H9 (cell line): ENCODE data around the gene ARHGAP12. TPM values are rescaled to one million over a fixed set of nuclear protein-coding genes. Genes with fewer than 3 reads are reported as not detected.

Experiments
- DNase-seq: peaks from one replicate; pipeline ENCODE4 v3.0.0-alpha.2; 2017
- H2AFZ ChIP-seq: one replicate; pipeline ENCODE4 v1.6.1; 2013; ENCODE audit warnings: mild to moderate bottlenecking, low read length, control low read depth, moderate library complexity
- H2AK5ac ChIP-seq: 2 replicates; pipeline ENCODE4 v1.6.1; 2013; ENCODE audit warnings: low read length, control low read depth, mixed read lengths; ENCODE audit not compliant: insufficient read length
- H2BK120ac ChIP-seq: one replicate; pipeline ENCODE4 v1.6.1; 2013; ENCODE audit warnings: low read depth, mild to moderate bottlenecking, low read length, control low read depth, inconsistent platforms; ENCODE audit not compliant: poor library complexity, severe bottlenecking
- H2BK12ac ChIP-seq: 2 replicates; pipeline ENCODE4 v1.6.1; 2013; ENCODE audit warnings: low read length, control low read depth, mixed read lengths, low read depth; ENCODE audit not compliant: insufficient read length
- H2BK15ac ChIP-seq: 2 replicates; pipeline ENCODE4 v1.6.1; 2013; ENCODE audit warnings: low read depth, low read length, control low read depth
- H2BK20ac ChIP-seq: one replicate; pipeline ENCODE4 v1.6.1; 2013; ENCODE audit warnings: low read depth, mild to moderate bottlenecking, low read length, control low read depth, inconsistent platforms; ENCODE audit not compliant: poor library complexity, severe bottlenecking
- H2BK5ac ChIP-seq: 2 replicates; pipeline ENCODE4 v1.6.1; 2013; ENCODE audit warnings: low read length, control low read depth, mixed read lengths; ENCODE audit not compliant: insufficient read length
- H3K14ac ChIP-seq: 2 replicates; pipeline ENCODE4 v1.6.1; 2013; ENCODE audit warnings: low read length, control low read depth; ENCODE audit not compliant: insufficient read depth
- H3K18ac ChIP-seq: 2 replicates; pipeline ENCODE4 v1.6.1; 2013; ENCODE audit warnings: low read depth, mild to moderate bottlenecking, mixed read lengths, low read length, control low read depth; ENCODE audit not compliant: insufficient read length
- H3K23ac ChIP-seq: 2 replicates; pipeline ENCODE4 v1.6.1; 2013; ENCODE audit warnings: low read length, control low read depth, mixed read lengths, low read depth; ENCODE audit not compliant: insufficient read length
- H3K23me2 ChIP-seq: 2 replicates; pipeline ENCODE4 v1.6.1; 2013; ENCODE audit warnings: low read depth, mild to moderate bottlenecking, mixed read lengths, low read length, control low read depth; ENCODE audit not compliant: insufficient read length, poor library complexity, severe bottlenecking
- H3K27ac ChIP-seq: 2 replicates; pipeline ENCODE4 v1.5.1; 2013; ENCODE audit warnings: low read length, control low read depth, mixed read lengths, low read depth; ENCODE audit not compliant: insufficient read length
- H3K27me3 ChIP-seq: 2 replicates; pipeline ENCODE4 v1.6.1; 2013; ENCODE audit warnings: low read length, control low read depth, inconsistent platforms; ENCODE audit not compliant: insufficient read depth
- H3K4ac ChIP-seq: 2 replicates; pipeline ENCODE4 v1.6.1; 2013; ENCODE audit warnings: low read depth, mild to moderate bottlenecking, control low read depth, inconsistent platforms, low read length, moderate library complexity
- H3K4me1 ChIP-seq: 2 replicates; pipeline ENCODE4 v1.6.1; 2013; ENCODE audit warnings: low read length, control low read depth, inconsistent platforms; ENCODE audit not compliant: insufficient read depth
- H3K4me2 ChIP-seq: 2 replicates; pipeline ENCODE4 v1.6.1; 2013; ENCODE audit warnings: low read length, control low read depth, mixed read lengths; ENCODE audit not compliant: insufficient read length, insufficient read depth
- H3K56ac ChIP-seq: 2 replicates; pipeline ENCODE4 v1.6.1; 2013; ENCODE audit warnings: low read depth, mild to moderate bottlenecking, mixed read lengths, low read length, control low read depth; ENCODE audit not compliant: insufficient read length
- H3K79me1 ChIP-seq: 2 replicates; pipeline ENCODE4 v1.6.1; 2013; ENCODE audit warnings: low read depth, mild to moderate bottlenecking, moderate library complexity, low read length, control low read depth, inconsistent platforms; ENCODE audit not compliant: insufficient read depth, poor library complexity, severe bottlenecking
- H3K79me2 ChIP-seq: 2 replicates; pipeline ENCODE4 v1.6.1; 2013; ENCODE audit warnings: low read length, control low read depth, inconsistent platforms; ENCODE audit not compliant: insufficient read depth
- H3K9ac ChIP-seq: 2 replicates; pipeline ENCODE4 v1.6.1; 2013; ENCODE audit warnings: low read length, control low read depth, mixed read lengths; ENCODE audit not compliant: insufficient read length; ENCODE audit errors: extremely low read depth
- H3K9me3 ChIP-seq: one replicate; pipeline ENCODE4 v1.6.1; 2013; ENCODE audit warnings: low read depth, low read length, inconsistent platforms; ENCODE audit not compliant: control insufficient read depth
- H3T11ph ChIP-seq: one replicate; pipeline ENCODE4 v1.6.1; 2013; ENCODE audit warnings: mild to moderate bottlenecking, low read length, control low read depth, inconsistent platforms
- H4K20me1 ChIP-seq: one replicate; pipeline ENCODE4 v1.6.1; 2013; ENCODE audit not compliant: control insufficient read depth, insufficient read length, insufficient read depth
- H4K5ac ChIP-seq: 2 replicates; pipeline ENCODE4 v1.6.1; 2013; ENCODE audit warnings: low read depth, mild to moderate bottlenecking, mixed read lengths, low read length, control low read depth; ENCODE audit not compliant: insufficient read length
- H4K8ac ChIP-seq: replicated peaks from 2 replicates; pipeline ENCODE4 v1.6.1; 2013; ENCODE audit warnings: low read length, control low read depth, mixed read lengths, low read depth; ENCODE audit not compliant: insufficient read length
- H4K91ac ChIP-seq: 2 replicates; pipeline ENCODE4 v1.6.1; 2013; ENCODE audit warnings: low read depth, mild to moderate bottlenecking, moderate library complexity, mixed read lengths, low read length, control low read depth; ENCODE audit not compliant: insufficient read length
- H3K27ac Mint-ChIP-seq, 3 experiments: 2 replicates in 2 of 3; 3 replicates in 1 of 3; pipeline ENCODE4 v1.8.0; 2020 to 2021; ENCODE audit warnings: mixed read lengths in 3 of 3, mild to moderate bottlenecking in 1 of 3, moderate library complexity in 1 of 3
- H3K27me3 Mint-ChIP-seq: 2 replicates; pipeline ENCODE4 v1.8.0; 2021; ENCODE audit warnings: low read depth, mild to moderate bottlenecking, moderate library complexity, mixed read lengths
- H3K36me3 Mint-ChIP-seq, 3 experiments: 2 replicates in 2 of 3; 3 replicates in 1 of 3; pipeline ENCODE4 v1.8.0; 2020 to 2021; ENCODE audit warnings: low read depth in 3 of 3, mixed read lengths in 3 of 3; ENCODE audit not compliant: insufficient read depth in 1 of 3
- H3K4me1 Mint-ChIP-seq, 2 experiments: 2 replicates each; pipeline ENCODE4 v1.8.0; 2020; ENCODE audit warnings: mixed read lengths in 2 of 2
- H3K4me3 Mint-ChIP-seq, 2 experiments: 2 replicates in 1 of 2; 3 replicates in 1 of 2; pipeline ENCODE4 v1.8.0; 2020 to 2021; ENCODE audit warnings: mild to moderate bottlenecking in 2 of 2, mixed read lengths in 2 of 2, moderate library complexity in 1 of 2
- H3K9me3 Mint-ChIP-seq, 2 experiments: 2 replicates in 1 of 2; 3 replicates in 1 of 2; pipeline ENCODE4 v1.8.0; 2020; ENCODE audit warnings: mild to moderate bottlenecking in 2 of 2, mixed read lengths in 2 of 2, moderate library complexity in 1 of 2
- whole genome bisulfite sequencing: extraction: QIAGEN DNeasy Blood & Tissue Kit; methylation state at CpG from one replicate; pipeline ENCODE4 v1.1.7; 2013; ENCODE audit warnings: missing lambda C conversion rate, low lambda C conversion rate, mixed read lengths; ENCODE audit not compliant: insufficient read length; ENCODE audit errors: extremely low coverage; 5-methylcytosine and 5-hydroxymethylcytosine counted together
- total RNA-seq: library from RNA; stranded (reverse); gene quantifications from 2 replicates; pipeline ENCODE4 v1.2.1, GENCODE V29; 2021
- TF ChIP-seq, protein P1 (sequence below): fragments of 200-600 bp; sonication (generic); conservative IDR thresholded peaks from 3 replicates; pipeline ENCODE4 v1.8.0; 2021; ENCODE audit warnings: antibody characterized with exemption, mild to moderate bottlenecking

ARHGAP12 gene
- total RNA-seq, 1 experiment from 2014 or later: 34.3 TPM

DNA sequence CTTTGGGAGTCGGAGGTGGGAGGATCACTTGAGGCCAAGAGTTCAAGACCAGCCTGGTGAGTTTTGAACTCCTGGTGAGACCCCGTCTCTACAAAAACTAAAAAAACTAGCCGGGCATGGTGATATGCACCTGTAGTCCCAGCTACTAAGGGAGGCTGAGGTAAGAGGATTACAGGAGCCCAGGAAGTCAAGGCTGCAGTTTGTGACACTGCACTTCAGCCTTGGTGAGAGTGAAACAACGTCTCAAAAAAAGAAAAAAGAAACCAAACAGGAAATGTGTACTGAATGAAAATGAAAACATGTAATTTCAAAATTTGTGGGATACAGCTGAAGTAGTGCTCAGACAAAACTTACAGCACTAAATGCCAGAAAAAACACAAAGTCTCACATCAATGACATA, 7.6 kb downstream of the ARHGAP12 start:
- Histone ChIP-seq H3K79me2 (peaks cover 52% of the 10 kb centered on the region; the same call in 1 of the 2 replicates), H4K5ac (no peak overlapping the region), H2BK15ac (no peak overlapping the region), H3K27ac (no peak overlapping the region), H3K9ac (no peak overlapping the region), H4K91ac (no peak overlapping the region), H2BK20ac (no peak overlapping the region), H3K4me1 (0 out of 2 replicates have a peak, but pooled peaks cover 3% of the 10 kb centered on the region), H4K8ac (no peak overlapping the region), H2AFZ (no peak overlapping the region), H3K4me2 (no peak overlapping the region), H3K4ac (no peak overlapping the region), H3K79me1 (peaks cover 10% of the 10 kb centered on the region), H3K23ac (no peak overlapping the region), H3K18ac (no peak overlapping the region), H3K56ac (no peak overlapping the region), H2BK120ac (no peak overlapping the region), H3T11ph (no peak overlapping the region), H3K23me2 (no peaks in the 10 kb centered on the region), H3K27me3 (no peaks in the 10 kb centered on the region), H4K20me1 (no peaks in the 10 kb centered on the region), H2AK5ac (no peak overlapping the region), H3K9me3 (no peaks in the 10 kb centered on the region), H2BK5ac (no peak overlapping the region), H2BK12ac (no peak overlapping the region), H3K14ac (no peak overlapping the region)
- H3K36me3 Mint-ChIP-seq: peaks cover 10 to 18% (median 15%) of the 10 kb centered on the region in 3 experiments; a peak in 6 of 7 replicates
- H3K9me3 Mint-ChIP-seq: peaks cover 4 to 8% of the 10 kb centered on the region in 2 experiments; a peak in 4 of 5 replicates
- no CpG with 5 or more reads among the region's 4 CpGs for WGBS
- no peaks in the 10 kb centered on the region for H3K27me3 Mint-ChIP-seq
- TF ChIP-seq, protein P1, sequence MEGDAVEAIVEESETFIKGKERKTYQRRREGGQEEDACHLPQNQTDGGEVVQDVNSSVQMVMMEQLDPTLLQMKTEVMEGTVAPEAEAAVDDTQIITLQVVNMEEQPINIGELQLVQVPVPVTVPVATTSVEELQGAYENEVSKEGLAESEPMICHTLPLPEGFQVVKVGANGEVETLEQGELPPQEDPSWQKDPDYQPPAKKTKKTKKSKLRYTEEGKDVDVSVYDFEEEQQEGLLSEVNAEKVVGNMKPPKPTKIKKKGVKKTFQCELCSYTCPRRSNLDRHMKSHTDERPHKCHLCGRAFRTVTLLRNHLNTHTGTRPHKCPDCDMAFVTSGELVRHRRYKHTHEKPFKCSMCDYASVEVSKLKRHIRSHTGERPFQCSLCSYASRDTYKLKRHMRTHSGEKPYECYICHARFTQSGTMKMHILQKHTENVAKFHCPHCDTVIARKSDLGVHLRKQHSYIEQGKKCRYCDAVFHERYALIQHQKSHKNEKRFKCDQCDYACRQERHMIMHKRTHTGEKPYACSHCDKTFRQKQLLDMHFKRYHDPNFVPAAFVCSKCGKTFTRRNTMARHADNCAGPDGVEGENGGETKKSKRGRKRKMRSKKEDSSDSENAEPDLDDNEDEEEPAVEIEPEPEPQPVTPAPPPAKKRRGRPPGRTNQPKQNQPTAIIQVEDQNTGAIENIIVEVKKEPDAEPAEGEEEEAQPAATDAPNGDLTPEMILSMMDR: no peak
- no peak for DNase-seq
- peaks cover 10 to 12% of the 10 kb centered on the region in 2 experiments for H3K4me1 Mint-ChIP-seq
- H3K27ac Mint-ChIP-seq: peak overlapping the region; percentile 62 to 83 (median 68); a peak in 3 of 7 replicates
- no peak overlapping the region for H3K4me3 Mint-ChIP-seq
